ENCODE measurements around the gene ADNP. TPM values are rescaled to one million over a fixed set of nuclear protein-coding genes. Genes with fewer than 3 reads are reported as not detected.

The ADNP gene
- total RNA-seq, 2 donors from 2014 or later, result 62.3 to 72.2 TPM

DNA sequence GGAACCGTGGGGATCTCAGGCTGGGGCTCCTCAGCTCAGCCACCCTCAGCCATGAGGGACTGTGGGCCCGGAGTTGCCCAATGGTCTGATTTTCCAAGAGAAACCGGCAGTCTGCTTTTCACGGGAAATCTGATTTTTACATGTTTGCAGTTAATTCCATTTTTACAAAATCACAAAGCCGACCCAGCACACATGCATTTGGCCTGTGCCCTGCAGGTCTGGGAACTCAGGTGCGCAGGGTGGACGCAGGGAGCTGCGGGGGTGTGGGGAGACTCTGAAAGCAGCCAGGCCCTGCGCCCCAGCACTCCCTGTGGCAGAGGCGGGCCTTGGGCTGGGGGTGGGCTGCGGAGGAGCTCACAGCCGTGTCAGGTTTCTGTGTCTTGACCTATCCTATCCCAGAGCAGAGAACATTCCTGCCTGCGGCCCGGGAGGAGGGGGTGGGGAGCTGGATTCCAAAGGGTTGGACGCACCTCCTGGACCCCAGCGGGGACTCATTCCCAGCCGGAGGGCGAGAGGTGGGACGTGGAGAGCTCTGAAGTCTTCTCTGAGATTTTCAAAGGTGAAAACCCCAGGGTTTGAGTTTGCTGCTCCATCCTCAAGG lies 60.6 kb downstream of the ADNP start:
- Mint-ChIP-seq H3K4me1 (ENCODE audit: low read depth) (no peaks in the 10 kb centered on the region), H3K9me3 (no peaks in the 10 kb centered on the region)
- no peak for ATAC-seq (replicated peaks in 1 of 2)

DNA sequence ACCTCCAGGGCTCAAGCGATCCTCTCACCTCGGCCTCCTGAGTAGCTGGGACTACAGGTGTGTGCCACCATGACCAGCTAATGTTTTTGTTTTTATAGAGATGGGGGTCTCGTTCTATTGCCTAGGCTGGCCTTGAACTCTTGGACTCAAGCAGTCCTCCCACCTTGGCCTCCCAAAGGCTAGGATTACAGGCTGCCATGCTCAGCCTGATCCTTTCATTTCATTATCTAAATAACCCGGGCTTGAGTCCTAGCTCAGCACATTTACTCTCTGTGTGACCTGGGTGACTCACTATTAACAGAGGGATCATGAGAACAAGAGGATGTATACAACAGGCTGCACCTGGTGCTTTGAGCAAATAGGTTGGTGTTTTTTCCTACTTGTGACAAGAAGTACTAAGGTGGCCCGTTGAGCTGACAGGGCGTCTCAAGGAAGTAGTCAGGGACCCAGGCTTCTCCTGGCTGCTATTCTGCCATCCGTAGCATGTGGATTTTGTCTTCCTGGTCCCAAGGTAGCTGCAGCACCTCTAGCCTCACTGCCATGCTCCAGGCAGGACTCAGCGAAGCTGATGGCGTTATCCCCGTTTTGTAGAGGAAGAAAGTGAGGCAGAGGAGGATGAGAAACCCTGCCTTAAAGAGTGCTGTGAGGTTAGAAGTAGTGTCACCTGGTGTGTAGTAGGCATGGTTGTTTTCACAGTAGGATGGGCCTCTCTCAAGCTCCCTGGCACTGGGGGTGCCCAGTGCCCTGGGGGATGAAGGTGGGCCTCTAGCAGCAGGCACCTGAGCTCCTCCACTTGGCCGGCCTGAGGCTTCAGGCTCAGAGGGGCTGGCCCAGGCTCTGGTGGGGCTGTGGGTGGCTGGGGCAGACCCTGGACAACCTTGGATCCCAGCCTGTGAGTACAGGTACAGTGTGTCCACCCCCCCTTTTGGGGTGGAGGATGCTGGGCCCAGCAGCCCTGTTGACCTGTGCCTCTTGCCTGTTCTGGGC lies 62.4 kb downstream of the ADNP start:
- Mint-ChIP-seq H3K4me3 (no peak overlapping the region), H3K4me1 (ENCODE audit: low read depth) (no peaks in the 10 kb centered on the region), H3K36me3 (ENCODE audit: insufficient read depth in 2 of 2) (no peaks in the 10 kb centered on the region), H3K27ac (no peak overlapping the region), H3K27me3 (ENCODE audit: low read depth) (no peaks in the 10 kb centered on the region), H3K9me3 (no peaks in the 10 kb centered on the region)
- ATAC-seq (replicated peaks in 1 of 2), result no peak
- no peak for DNase-seq

More for the DNA sequence above, 60.6 kb downstream of the ADNP start:
- H3K36me3 Mint-ChIP-seq (ENCODE audit: insufficient read depth in 2 of 2), result no peaks in the 10 kb centered on the region
- no peaks in the 10 kb centered on the region for H3K27me3 Mint-ChIP-seq (ENCODE audit: low read depth)
- no peak for DNase-seq
- no peak overlapping the region for H3K4me3 Mint-ChIP-seq
- no peak overlapping the region for H3K27ac Mint-ChIP-seq

DNA sequence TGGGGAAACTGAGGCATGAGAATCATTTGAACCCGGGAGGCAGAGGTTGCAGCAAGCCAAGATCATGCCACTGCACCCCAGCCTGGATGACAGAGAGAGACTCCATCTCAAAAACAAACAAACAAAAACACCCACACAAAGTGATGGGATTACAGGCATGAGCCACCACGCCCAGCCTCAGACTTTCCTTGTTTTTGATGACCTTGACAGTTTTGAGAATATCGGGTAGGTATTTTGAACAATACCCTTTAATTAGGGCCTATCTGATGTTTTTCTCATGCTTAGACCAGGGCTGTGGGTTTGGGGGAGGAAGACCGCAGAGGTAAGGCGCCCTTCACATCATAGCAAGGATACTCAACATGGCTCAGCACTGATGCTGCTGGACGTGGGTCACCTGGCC lies 63.4 kb downstream of the ADNP start:
- H3K9me3 Mint-ChIP-seq, result no peaks in the 10 kb centered on the region
- no peaks in the 10 kb centered on the region for H3K4me1 Mint-ChIP-seq (ENCODE audit: low read depth)
- no peaks in the 10 kb centered on the region for H3K27me3 Mint-ChIP-seq (ENCODE audit: low read depth)
- no peak overlapping the region for H3K4me3 Mint-ChIP-seq
- no peaks in the 10 kb centered on the region for H3K36me3 Mint-ChIP-seq (ENCODE audit: insufficient read depth in 2 of 2)
- no peak overlapping the region for H3K27ac Mint-ChIP-seq
- ATAC-seq (replicated peaks in 1 of 2) (no peak), DNase-seq (no peak)

DNA sequence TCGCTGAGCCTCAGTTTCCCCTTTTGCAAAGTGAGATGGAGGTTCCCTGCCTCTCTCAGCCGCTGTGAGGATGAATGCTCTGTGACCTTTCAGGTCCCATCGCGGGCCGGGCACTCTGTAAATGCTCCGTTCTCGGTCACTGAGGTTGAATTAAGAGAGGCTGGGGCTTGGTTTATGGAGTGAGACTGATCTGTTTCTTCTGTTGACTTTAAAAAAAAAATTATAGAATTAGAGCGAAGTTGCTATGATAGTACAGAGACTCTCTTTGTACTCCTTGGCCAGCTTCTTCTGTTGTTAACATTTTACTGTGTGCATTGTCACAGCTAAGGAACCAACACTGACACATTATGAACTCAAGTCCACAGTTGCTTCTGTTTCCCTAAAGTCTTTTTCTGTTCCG lies 64.4 kb downstream of the ADNP start:
- no peak overlapping the region for H3K27ac Mint-ChIP-seq
- no peaks in the 10 kb centered on the region for H3K4me1 Mint-ChIP-seq (ENCODE audit: low read depth)
- no peaks in the 10 kb centered on the region for H3K36me3 Mint-ChIP-seq (ENCODE audit: insufficient read depth in 2 of 2)
- H3K27me3 Mint-ChIP-seq (ENCODE audit: low read depth), result no peaks in the 10 kb centered on the region
- DNase-seq (no peak), ATAC-seq (replicated peaks in 1 of 2) (no peak)
- H3K4me3 Mint-ChIP-seq, result no peak overlapping the region
- H3K9me3 Mint-ChIP-seq, result no peaks in the 10 kb centered on the region

DNA sequence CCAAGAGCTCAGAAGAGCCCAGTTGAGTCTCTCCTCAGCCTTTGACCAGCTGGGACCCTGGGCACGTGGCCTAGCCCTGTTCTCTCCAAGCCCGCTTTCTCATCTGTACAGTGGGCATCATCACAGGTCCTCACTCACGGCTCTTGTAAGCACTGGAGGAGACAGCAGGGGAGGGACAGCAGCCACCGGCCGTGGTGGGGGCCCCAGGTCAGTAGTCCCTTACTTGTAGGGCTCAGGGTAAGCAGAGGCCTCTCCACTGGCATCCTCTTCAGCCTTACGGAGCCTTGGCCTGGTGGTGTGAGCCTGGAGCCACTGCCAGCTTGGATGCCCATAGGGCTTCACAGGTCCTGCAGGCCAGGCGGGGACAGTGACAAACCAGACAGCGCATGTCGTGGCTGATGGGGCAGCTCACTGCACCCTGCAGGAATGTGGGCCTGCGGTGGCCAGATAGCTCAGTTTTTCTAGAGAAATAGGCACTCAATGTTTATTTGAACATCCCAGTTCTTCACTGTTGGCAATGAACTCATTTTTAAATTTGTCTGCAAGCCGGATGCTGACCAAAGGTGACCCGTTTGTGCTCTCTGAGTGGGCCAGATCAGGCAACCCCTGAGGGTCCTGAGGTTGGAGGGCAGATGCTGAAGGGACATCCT lies 65.1 kb downstream of the ADNP start:
- Mint-ChIP-seq H3K4me1 (ENCODE audit: low read depth) (no peaks in the 10 kb centered on the region), H3K27me3 (ENCODE audit: low read depth) (no peaks in the 10 kb centered on the region), H3K36me3 (ENCODE audit: insufficient read depth in 2 of 2) (no peaks in the 10 kb centered on the region), H3K9me3 (no peaks in the 10 kb centered on the region), H3K27ac (no peak overlapping the region), H3K4me3 (no peak overlapping the region)
- DNase-seq (no peak), ATAC-seq (replicated peaks in 1 of 2) (no peak)

DNA sequence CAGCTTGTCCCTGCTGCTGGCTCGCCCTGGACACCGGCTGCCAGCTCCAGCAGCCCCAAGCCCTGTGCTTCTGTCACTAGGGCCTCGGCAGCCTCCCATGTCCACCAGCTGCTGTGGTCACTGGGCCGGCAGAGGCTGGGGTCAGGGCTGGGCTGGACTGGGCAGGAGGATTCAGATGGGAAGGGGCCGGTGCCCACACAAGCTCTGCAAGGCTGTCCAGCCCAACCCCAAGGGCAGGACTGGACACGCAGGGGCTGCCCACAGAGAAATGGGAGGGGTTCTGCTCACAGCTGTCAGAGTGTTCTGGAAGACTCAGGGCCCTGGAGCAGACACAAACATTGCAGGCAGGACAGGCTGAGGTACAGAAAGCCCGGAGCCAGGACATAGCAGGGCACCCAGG lies 65.6 kb downstream of the ADNP start:
- DNase-seq, result no peak
- H3K27me3 Mint-ChIP-seq (ENCODE audit: low read depth), result no peaks in the 10 kb centered on the region

DNA sequence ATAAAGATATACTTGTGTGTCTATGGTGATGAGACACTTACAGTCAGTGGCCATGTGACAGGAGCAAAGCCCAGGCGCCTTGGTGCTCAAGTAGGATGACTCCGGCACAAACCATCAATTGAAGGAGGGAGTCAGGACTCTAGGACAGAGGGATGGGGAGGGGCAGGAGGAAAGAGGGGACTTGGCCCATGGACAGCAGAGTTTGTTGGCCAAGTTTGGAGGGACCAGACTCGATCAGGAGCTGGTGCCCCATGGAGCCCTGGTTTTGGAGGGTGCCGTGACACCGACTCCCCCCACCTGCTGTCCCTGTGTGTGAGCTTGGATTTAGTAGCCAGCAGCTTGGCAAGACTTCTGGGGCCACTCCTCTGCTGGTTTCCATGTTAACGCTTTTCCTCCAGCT lies 66.1 kb downstream of the ADNP start:
- Mint-ChIP-seq H3K36me3 (ENCODE audit: insufficient read depth in 2 of 2) (no peaks in the 10 kb centered on the region), H3K4me3 (no peak overlapping the region), H3K9me3 (no peaks in the 10 kb centered on the region), H3K27ac (no peak overlapping the region), H3K4me1 (ENCODE audit: low read depth) (no peaks in the 10 kb centered on the region), H3K27me3 (ENCODE audit: low read depth) (no peaks in the 10 kb centered on the region)
- ATAC-seq (replicated peaks in 1 of 2) (no peak), DNase-seq (no peak)

More for the DNA sequence above, 65.6 kb downstream of the ADNP start:
- H3K27ac Mint-ChIP-seq, result no peak overlapping the region
- no peak for ATAC-seq (replicated peaks in 1 of 2)
- H3K4me3 Mint-ChIP-seq, result no peak overlapping the region
- no peaks in the 10 kb centered on the region for H3K9me3 Mint-ChIP-seq
- H3K36me3 Mint-ChIP-seq (ENCODE audit: insufficient read depth in 2 of 2), result no peaks in the 10 kb centered on the region
- no peaks in the 10 kb centered on the region for H3K4me1 Mint-ChIP-seq (ENCODE audit: low read depth)

DNA sequence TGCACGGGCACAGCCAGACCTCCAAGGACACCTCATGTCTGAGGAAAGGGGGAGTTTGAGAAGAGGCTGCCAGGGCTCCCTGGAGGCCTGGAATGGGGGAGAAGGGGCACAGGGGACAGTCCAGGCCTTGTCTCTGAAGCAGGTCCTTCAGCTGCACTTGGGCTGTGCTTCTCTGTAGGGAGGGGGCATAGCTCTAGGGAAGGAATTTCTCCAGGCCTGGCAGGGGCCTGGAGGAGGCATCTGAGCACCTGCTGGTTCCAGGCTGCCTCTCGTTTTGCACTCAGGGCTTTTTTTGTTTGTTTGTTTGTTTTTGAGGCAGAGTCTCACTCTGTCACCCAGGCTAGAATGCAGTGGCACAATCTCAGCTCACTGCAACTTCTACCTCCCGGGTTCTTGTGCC lies 68.7 kb downstream of the ADNP start:
- Mint-ChIP-seq H3K27ac (no peak overlapping the region), H3K9me3 (no peaks in the 10 kb centered on the region), H3K36me3 (ENCODE audit: insufficient read depth in 2 of 2) (no peaks in the 10 kb centered on the region), H3K4me3 (no peak overlapping the region), H3K4me1 (ENCODE audit: low read depth) (no peaks in the 10 kb centered on the region), H3K27me3 (ENCODE audit: low read depth) (no peaks in the 10 kb centered on the region)
- no peak for ATAC-seq (replicated peaks in 1 of 2)
- DNase-seq, result no peak

DNA sequence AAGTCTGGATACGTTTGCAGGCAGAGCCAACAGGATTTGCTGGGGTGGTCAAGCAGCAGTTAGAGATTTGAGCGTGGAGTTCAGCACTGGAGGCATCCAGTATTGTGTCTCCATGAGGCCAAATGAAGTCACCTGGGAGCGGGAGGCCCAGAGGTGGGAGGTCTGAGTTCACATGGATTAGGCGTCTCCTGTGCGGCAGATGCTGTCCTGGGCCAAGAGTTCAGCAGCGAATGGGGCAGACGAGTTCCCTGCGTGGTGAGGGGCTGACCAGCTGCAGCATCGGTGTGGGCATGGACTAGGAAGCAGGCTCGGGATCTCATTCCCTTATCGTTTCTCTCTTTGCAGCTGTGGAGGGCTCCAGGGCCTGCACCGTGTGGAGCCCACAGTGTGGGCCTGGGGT lies 70.2 kb downstream of the ADNP start:
- DNase-seq, result no peak
- H3K27me3 Mint-ChIP-seq (ENCODE audit: low read depth), result no peaks in the 10 kb centered on the region
- H3K4me1 Mint-ChIP-seq (ENCODE audit: low read depth), result no peaks in the 10 kb centered on the region
- no peak overlapping the region for H3K27ac Mint-ChIP-seq
- H3K36me3 Mint-ChIP-seq (ENCODE audit: insufficient read depth in 2 of 2), result no peaks in the 10 kb centered on the region
- H3K9me3 Mint-ChIP-seq, result no peaks in the 10 kb centered on the region
- no peak overlapping the region for H3K4me3 Mint-ChIP-seq
- ATAC-seq (replicated peaks in 1 of 2), result no peak

DNA sequence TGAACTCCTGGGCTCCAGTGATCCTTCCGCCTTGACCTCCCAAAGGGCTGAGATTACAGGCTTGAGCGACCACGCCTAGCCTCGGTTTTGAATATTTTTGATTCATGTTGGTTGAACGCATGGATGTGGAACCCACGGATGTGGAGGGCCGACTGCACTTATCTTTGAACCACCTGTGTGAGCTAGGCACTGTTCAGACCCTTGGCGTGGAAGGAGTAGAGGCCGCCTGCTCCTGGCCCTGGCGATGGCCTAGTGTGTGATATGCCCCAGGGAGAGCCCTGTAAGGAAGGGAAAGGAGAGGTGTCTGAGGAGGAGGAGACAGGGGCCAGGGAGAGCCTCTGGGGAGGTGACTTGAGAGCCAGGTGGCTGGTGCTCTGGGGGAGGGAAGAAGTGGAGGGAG lies 72.1 kb downstream of the ADNP start:
- Mint-ChIP-seq H3K4me1 (ENCODE audit: low read depth) (no peaks in the 10 kb centered on the region), H3K27ac (no peak overlapping the region), H3K27me3 (ENCODE audit: low read depth) (no peaks in the 10 kb centered on the region), H3K9me3 (no peaks in the 10 kb centered on the region), H3K4me3 (no peak overlapping the region), H3K36me3 (ENCODE audit: insufficient read depth in 2 of 2) (no peaks in the 10 kb centered on the region)
- ATAC-seq (replicated peaks in 1 of 2), result no peak
- no peak for DNase-seq

DNA sequence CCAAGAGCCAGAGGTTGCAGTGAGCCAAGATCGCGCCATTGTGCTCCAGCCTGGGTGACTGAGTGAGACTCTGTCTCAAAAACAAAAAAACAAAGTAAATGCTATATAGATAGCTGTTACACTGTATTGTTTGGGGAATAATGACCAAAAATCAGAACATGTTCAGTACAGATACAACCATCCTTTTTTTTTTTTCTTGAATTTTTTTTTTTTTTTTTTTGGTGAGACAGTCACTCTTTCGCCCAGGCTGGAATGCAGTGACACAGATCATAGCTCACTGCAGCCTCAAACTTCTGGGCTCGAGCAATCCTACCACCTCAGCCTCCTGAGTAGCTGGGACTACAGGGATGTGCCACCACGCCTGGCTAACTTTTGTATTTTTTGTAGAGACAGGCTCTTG lies 72.7 kb downstream of the ADNP start:
- Mint-ChIP-seq H3K27ac (no peak overlapping the region), H3K4me3 (no peak overlapping the region), H3K27me3 (ENCODE audit: low read depth) (no peaks in the 10 kb centered on the region), H3K4me1 (ENCODE audit: low read depth) (no peaks in the 10 kb centered on the region), H3K9me3 (no peaks in the 10 kb centered on the region), H3K36me3 (ENCODE audit: insufficient read depth in 2 of 2) (no peaks in the 10 kb centered on the region)
- no peak for DNase-seq
- no peak for ATAC-seq (replicated peaks in 1 of 2)

DNA sequence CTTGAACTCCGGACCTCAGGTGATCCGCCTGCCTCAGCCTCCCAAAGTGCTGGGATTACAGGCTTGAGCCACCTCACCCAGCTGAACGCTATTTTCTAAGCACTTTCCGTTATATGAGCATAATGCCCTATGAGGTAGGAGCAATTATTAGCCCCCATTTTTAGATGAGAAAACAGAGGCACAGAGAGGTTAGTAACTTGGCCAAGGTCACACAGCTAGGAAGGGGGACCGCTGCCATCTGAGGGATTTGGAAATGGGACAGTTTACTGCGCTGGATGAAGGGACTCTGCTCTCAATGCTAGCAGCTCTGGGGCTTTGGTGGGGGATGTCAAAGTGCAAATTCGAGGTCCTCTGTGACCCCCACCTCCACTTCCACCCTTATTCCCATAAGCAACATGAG lies 73.9 kb downstream of the ADNP start:
- DNase-seq, result no peak
- Mint-ChIP-seq H3K4me1 (ENCODE audit: low read depth) (no peaks in the 10 kb centered on the region), H3K4me3 (no peak overlapping the region), H3K36me3 (ENCODE audit: insufficient read depth in 2 of 2) (no peaks in the 10 kb centered on the region), H3K27ac (no peak overlapping the region), H3K27me3 (ENCODE audit: low read depth) (no peaks in the 10 kb centered on the region), H3K9me3 (no peaks in the 10 kb centered on the region)
- no peak for ATAC-seq (replicated peaks in 1 of 2)

DNA sequence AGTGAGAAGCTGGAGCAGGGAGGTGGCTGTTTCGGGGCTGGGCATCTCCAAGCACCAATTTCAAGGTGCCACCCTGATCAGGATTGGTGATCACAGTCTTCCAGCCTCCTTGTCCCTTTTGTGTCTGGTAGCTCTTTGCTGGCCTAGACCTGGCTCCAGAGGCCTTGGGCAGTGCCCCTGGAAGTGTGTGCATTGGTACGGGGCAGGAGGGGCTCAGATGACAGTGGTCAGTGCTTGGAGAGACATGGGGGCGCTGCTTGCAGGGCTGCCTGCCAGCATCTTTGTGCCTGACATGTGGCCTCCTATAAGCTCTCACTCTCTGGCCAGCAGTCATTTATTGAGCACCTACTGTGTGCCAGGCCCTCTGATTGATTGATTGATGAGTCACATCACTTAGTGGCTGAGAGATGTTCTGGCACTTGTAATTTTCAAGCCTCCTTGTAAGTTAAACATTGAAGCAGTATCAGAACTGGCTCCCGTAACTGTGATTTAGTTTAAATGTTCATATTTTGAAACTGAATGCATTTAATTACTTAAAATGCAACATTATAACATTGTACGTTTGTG lies 74.7 kb downstream of the ADNP start:
- H3K27me3 Mint-ChIP-seq (ENCODE audit: low read depth), result no peaks in the 10 kb centered on the region
- H3K27ac Mint-ChIP-seq, result no peak overlapping the region
- H3K4me3 Mint-ChIP-seq, result no peak overlapping the region
- no peaks in the 10 kb centered on the region for H3K9me3 Mint-ChIP-seq
- ATAC-seq (replicated peaks in 1 of 2) (no peak), DNase-seq (no peak)
- H3K36me3 Mint-ChIP-seq (ENCODE audit: insufficient read depth in 2 of 2), result no peaks in the 10 kb centered on the region
- H3K4me1 Mint-ChIP-seq (ENCODE audit: low read depth), result peaks cover 5% of the 10 kb centered on the region
